ENCODE measurements around the gene MINDY4.
"Not testable (repeated sequence)": the region's sequence is repeated elsewhere in the genome, so short reads cannot be mapped to it uniquely, and the experiment has no call there.

Gene MINDY4

GRCh38 chr7:30834017-30834674, 62.9 kb downstream of the MINDY4 start:
- not testable (repeated sequence) for DNase-seq (ENCODE audit: low spot score)

- DNase-seq (ENCODE audit: low spot score), result no peak
Measured at GRCh38 chr7:30835396-30835915, 64.2 kb downstream of the MINDY4 start.

GRCh38 chr7:30836991-30837390, 65.8 kb downstream of the MINDY4 start:
- DNase-seq (ENCODE audit: low spot score), result no peak

GRCh38 chr7:30837581-30837980, 66.4 kb downstream of the MINDY4 start:
- peak; percentile 30 for DNase-seq (ENCODE audit: low spot score)

- no peak for DNase-seq (ENCODE audit: low spot score)
Measured at GRCh38 chr7:30838008-30838407, 66.8 kb downstream of the MINDY4 start.

GRCh38 chr7:30840141-30841024, 69.2 kb downstream of the MINDY4 start:
- DNase-seq (ENCODE audit: low spot score), result no peak

- no peak for DNase-seq (ENCODE audit: low spot score)
Measured at GRCh38 chr7:30841025-30841735, 70.0 kb downstream of the MINDY4 start.

- no peak for DNase-seq (ENCODE audit: low spot score)
Measured at GRCh38 chr7:30841801-30842541, 70.8 kb downstream of the MINDY4 start.

- no peak for DNase-seq (ENCODE audit: low spot score)
Measured at GRCh38 chr7:30842542-30843451, 71.6 kb downstream of the MINDY4 start.

- no peak for DNase-seq (ENCODE audit: low spot score)
Measured at GRCh38 chr7:30843741-30844482, 72.7 kb downstream of the MINDY4 start.

- no peak for DNase-seq (ENCODE audit: low spot score)
Measured at GRCh38 chr7:30844483-30844874, 73.3 kb downstream of the MINDY4 start.

GRCh38 chr7:30844916-30845315, 73.7 kb downstream of the MINDY4 start:
- DNase-seq (ENCODE audit: low spot score), result no peak

- DNase-seq (ENCODE audit: low spot score), result no peak
Measured at GRCh38 chr7:30845426-30846135, 74.4 kb downstream of the MINDY4 start.

- DNase-seq (ENCODE audit: low spot score), result no peak
Measured at GRCh38 chr7:30846378-30846777, 75.2 kb downstream of the MINDY4 start.

GRCh38 chr7:30848121-30848855, 77.1 kb downstream of the MINDY4 start:
- no peak for DNase-seq (ENCODE audit: low spot score)

- peak; percentile 78 for DNase-seq (ENCODE audit: low spot score)
Measured at GRCh38 chr7:30849565-30849964, 78.3 kb downstream of the MINDY4 start.

- DNase-seq (ENCODE audit: low spot score), result no peak
Measured at GRCh38 chr7:30850426-30850825, 79.2 kb downstream of the MINDY4 start.

- no peak for DNase-seq (ENCODE audit: low spot score)
Measured at GRCh38 chr7:30851651-30852307, 80.6 kb downstream of the MINDY4 start.
